ENCODE measurements around the gene RNU6-9.
"Not testable (repeated sequence)": the region's sequence is repeated elsewhere in the genome, so short reads cannot be mapped to it uniquely, and the experiment has no call there.

The RNU6-9 gene

DNA sequence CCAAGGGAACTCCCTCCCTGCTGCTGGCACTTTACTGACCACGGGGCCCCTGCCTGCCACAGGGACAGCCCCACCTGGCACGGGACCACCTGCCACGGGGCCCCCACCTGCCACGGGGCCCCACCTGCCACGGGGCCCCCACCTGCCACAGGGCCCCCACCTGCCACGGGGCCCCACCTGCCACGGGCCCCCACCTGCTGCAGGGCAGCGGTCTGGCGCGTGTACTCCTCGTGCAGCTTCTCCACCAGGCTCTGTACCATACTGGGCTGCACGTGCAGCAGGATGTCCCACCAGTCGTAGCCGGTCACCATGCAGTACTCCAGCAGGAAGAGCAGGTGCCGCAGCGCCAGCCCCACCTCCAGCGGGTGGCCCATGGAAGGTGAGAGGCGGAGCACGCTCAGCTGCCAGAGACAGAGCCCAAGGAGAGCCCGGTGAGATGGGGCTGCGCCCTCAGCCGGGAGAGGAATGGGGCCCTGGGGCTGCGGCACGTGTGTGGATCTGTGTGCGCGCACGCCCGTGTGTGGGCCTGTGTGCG is 16.4 kb upstream of the RNU6-9 start:
- H3K4me3 ChIP-seq (ENCODE audit: low read length), result no peak overlapping the region
- H3K4me2 ChIP-seq (ENCODE audit: low read length), result no peak overlapping the region
- H3K27me3 ChIP-seq (ENCODE audit: low read depth, low read length), result no peaks in the 10 kb centered on the region
- H2AFZ ChIP-seq (ENCODE audit: low read depth, low read length), result no peak overlapping the region
- H3K36me3 ChIP-seq (replicated peaks; ENCODE audit: low read depth, low read length), result peaks cover 24% of the 10 kb centered on the region
- no peaks in the 10 kb centered on the region for H3K9me3 ChIP-seq (ENCODE audit: insufficient read depth, low read length)
- no peak overlapping the region for H3K27ac ChIP-seq (ENCODE audit: low read length)
- TF ChIP-seq EZH2phosphoT487 (IDR thresholded peaks at IDR 0.05; ENCODE audit: low read depth), result no peak
- TF ChIP-seq, protein P1, sequence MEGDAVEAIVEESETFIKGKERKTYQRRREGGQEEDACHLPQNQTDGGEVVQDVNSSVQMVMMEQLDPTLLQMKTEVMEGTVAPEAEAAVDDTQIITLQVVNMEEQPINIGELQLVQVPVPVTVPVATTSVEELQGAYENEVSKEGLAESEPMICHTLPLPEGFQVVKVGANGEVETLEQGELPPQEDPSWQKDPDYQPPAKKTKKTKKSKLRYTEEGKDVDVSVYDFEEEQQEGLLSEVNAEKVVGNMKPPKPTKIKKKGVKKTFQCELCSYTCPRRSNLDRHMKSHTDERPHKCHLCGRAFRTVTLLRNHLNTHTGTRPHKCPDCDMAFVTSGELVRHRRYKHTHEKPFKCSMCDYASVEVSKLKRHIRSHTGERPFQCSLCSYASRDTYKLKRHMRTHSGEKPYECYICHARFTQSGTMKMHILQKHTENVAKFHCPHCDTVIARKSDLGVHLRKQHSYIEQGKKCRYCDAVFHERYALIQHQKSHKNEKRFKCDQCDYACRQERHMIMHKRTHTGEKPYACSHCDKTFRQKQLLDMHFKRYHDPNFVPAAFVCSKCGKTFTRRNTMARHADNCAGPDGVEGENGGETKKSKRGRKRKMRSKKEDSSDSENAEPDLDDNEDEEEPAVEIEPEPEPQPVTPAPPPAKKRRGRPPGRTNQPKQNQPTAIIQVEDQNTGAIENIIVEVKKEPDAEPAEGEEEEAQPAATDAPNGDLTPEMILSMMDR (IDR thresholded peaks at IDR 0.05; ENCODE audit: low read depth, low read length), result no peak
- H3K79me2 ChIP-seq (ENCODE audit: low read length), result no peaks in the 10 kb centered on the region
- no peak overlapping the region for H3K9ac ChIP-seq (ENCODE audit: low read length)
- H4K20me1 ChIP-seq (ENCODE audit: insufficient read depth, low read length), result peaks cover 12% of the 10 kb centered on the region; the same call in 1 of the 2 replicates
- peaks cover 8% of the 10 kb centered on the region for H3K4me1 ChIP-seq (ENCODE audit: low read length)

DNA sequence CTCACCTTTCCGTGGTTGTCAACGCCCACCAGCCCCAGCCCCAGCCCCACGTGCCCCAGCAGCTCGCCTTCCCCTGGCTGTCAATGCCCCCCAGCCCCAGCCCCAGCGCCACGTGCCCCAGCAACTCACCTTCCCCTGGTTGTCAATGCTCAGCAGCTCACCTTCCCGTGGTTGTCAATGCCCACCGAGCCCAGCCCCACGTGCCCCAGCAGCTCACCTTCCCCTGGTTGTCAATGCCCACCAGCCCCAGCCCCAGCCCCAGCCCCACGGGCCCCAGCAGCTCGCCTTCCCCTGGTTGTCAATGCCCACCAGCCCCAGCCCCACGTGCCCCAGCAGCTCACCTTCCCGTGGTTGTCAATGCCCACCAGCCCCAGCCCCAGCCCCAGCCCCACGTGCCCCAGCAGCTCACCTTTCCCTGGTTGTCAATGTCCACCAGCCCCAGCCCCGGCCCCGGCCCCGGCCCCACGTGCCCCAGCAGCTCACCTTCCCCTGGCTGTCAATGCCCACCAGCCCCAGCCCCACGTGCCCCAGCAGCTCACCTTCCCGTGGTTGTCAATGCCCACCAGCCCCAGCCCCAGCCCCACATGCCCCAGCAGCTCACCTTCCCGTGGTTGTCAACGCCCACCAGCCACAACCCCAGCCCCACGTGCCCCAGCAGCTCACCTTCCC is 15.2 kb upstream of the RNU6-9 start:
- peaks cover 36% of the 10 kb centered on the region for H3K36me3 ChIP-seq (replicated peaks; ENCODE audit: low read depth, low read length)
- not testable (repeated sequence) for H3K4me1 ChIP-seq (ENCODE audit: low read length); H4K20me1 ChIP-seq (ENCODE audit: insufficient read depth, low read length); H2AFZ ChIP-seq (ENCODE audit: low read depth, low read length); H3K9ac ChIP-seq (ENCODE audit: low read length); H3K4me2 ChIP-seq (ENCODE audit: low read length); H3K79me2 ChIP-seq (ENCODE audit: low read length); H3K27ac ChIP-seq (ENCODE audit: low read length); H3K4me3 ChIP-seq (ENCODE audit: low read length); H3K27me3 ChIP-seq (ENCODE audit: low read depth, low read length); H3K9me3 ChIP-seq (ENCODE audit: insufficient read depth, low read length)

DNA sequence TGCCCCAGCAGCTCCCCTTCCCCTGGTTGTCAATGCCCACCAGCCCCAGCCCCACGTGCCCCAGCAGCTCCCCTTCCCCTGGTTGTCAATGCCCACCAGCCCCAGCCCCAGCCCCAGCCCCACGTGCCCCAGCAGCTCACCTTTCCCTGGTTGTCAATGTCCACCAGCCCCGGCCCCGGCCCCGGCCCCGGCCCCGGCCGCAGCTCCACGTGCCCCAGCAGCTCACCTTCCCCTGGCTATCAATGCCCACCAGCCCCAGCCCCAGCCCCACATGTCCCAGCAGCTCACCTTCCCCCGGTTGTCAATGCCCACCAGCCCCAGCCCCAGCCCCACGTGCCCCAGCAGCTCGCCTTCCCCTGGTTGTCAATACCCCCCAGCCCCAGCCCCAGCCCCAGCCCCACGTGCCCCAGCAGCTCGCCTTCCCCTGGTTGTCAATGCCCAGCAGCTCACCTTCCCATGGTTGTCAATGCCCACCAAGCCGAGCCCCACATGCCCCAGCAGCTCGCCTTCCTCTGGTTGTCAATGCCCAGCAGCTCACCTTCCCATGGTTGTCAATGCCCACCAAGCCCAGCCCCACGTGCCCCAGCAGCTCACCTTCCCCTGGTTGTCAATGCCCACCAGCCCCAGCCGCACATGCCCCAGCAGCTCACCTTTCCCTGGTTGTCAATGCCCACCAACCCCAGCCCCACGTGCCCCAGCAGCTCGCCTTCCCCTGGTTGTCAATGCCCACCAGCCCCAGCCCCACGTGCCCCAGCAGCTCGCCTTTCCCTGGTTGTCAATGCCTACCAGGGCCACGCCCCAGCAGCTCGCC is 14.3 kb upstream of the RNU6-9 start:
- H3K9ac ChIP-seq (ENCODE audit: low read length); H3K79me2 ChIP-seq (ENCODE audit: low read length); H3K4me2 ChIP-seq (ENCODE audit: low read length); H4K20me1 ChIP-seq (ENCODE audit: insufficient read depth, low read length); H3K27ac ChIP-seq (ENCODE audit: low read length); H3K9me3 ChIP-seq (ENCODE audit: insufficient read depth, low read length); H3K4me1 ChIP-seq (ENCODE audit: low read length); H3K4me3 ChIP-seq (ENCODE audit: low read length); H2AFZ ChIP-seq (ENCODE audit: low read depth, low read length); H3K27me3 ChIP-seq (ENCODE audit: low read depth, low read length): not testable (repeated sequence)
- H3K36me3 ChIP-seq (replicated peaks; ENCODE audit: low read depth, low read length), result peaks cover 31% of the 10 kb centered on the region

DNA sequence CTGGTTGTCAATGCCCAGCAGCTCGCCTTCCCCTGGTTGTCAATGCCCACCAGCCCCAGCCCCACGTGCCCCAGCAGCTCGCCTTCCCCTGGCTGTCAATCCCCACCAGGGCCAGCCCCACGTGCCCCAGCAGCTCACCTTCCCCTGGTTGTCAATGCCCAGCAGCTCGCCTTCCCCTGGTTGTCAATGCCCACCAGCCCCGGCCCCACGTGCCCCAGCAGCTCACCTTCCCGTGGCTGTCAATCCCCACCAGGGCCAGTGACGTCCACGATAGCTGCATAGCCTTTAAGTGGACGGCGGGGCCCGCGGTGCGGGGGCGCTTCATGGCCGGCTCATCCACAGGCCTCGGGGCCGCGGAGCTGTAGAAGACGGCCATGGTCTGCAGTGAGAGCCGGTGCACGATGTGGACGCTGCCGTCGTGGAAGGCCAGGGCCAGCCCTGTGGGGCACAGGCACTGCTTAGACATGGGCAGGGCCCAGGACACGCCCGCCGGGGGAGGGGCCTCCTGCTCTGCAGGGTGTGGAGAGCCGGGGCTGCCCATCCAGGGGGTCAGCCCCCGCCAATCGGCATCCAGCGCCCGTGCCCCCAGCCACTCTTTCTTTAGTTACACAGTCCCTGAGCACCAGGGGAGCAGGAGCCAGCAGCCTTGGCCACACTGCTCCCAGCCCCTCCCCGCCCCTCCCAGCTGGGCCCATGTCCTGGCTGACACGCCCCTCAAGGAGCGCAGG is 13.4 kb upstream of the RNU6-9 start:
- Histone ChIP-seq H3K27ac (ENCODE audit: low read length) (no peak overlapping the region), H3K9me3 (ENCODE audit: insufficient read depth, low read length) (no peaks in the 10 kb centered on the region), H3K36me3 (replicated peaks; ENCODE audit: low read depth, low read length) (peaks cover 36% of the 10 kb centered on the region), H3K79me2 (ENCODE audit: low read length) (no peaks in the 10 kb centered on the region), H3K4me2 (ENCODE audit: low read length) (no peak overlapping the region), H3K4me1 (ENCODE audit: low read length) (no peaks in the 10 kb centered on the region), H3K27me3 (ENCODE audit: low read depth, low read length) (no peaks in the 10 kb centered on the region), H3K9ac (ENCODE audit: low read length) (no peak overlapping the region), H3K4me3 (ENCODE audit: low read length) (no peak overlapping the region), H2AFZ (ENCODE audit: low read depth, low read length) (no peak overlapping the region), H4K20me1 (ENCODE audit: insufficient read depth, low read length) (0 out of 2 replicates have a peak, but pooled peaks cover 6% of the 10 kb centered on the region)
- TF ChIP-seq, protein P1 (IDR thresholded peaks at IDR 0.05; ENCODE audit: low read depth, low read length), result no peak
- no peak for TF ChIP-seq EZH2phosphoT487 (IDR thresholded peaks at IDR 0.05; ENCODE audit: low read depth)

All from OCI-LY3 (cell line).